HEK293 (cell line): ENCODE data around the gene VCL.

Experiments
- AEBP2 ChIP-seq: fragments of 450-650 bp; formaldehyde crosslinking; IDR thresholded peaks from 2 replicates; pipeline ENCODE4 v1.5.1; 2016; ENCODE audit warnings: missing biosample characterization, missing genetic modification characterization, borderline replicate concordance
- BCL11B ChIP-seq: fragments of 450-650 bp; formaldehyde crosslinking; IDR thresholded peaks from 2 replicates; pipeline ENCODE4 v1.5.1; 2016; ENCODE audit warnings: low read depth, missing biosample characterization, missing genetic modification characterization
- GFI1B ChIP-seq: fragments of 450-650 bp; formaldehyde crosslinking; IDR thresholded peaks from 2 replicates; pipeline ENCODE4 v1.5.1; 2016; ENCODE audit warnings: missing biosample characterization, missing genetic modification characterization
- HOXA7 ChIP-seq: sonication (generic); formaldehyde crosslinking; IDR thresholded peaks from 2 replicates; pipeline ENCODE4 v1.8.1; 2022; ENCODE audit warnings: missing genetic modification reagents, borderline replicate concordance
- KLF17 ChIP-seq: fragments of 450-650 bp; formaldehyde crosslinking; IDR thresholded peaks from 2 replicates; pipeline ENCODE4 v1.5.1; 2016; ENCODE audit warnings: missing biosample characterization, missing genetic modification characterization
- KLF8 ChIP-seq: fragments of 450-650 bp; formaldehyde crosslinking; IDR thresholded peaks from 2 replicates; pipeline ENCODE4 v1.5.1; 2016; ENCODE audit warnings: missing biosample characterization, missing genetic modification characterization
- SP2 ChIP-seq: fragments of 450-650 bp; formaldehyde crosslinking; IDR thresholded peaks from 2 replicates; pipeline ENCODE4 v1.5.1; 2016; ENCODE audit warnings: missing biosample characterization, missing genetic modification characterization
- ZBTB10 ChIP-seq: fragments of 450-650 bp; formaldehyde crosslinking; IDR thresholded peaks from 2 replicates; pipeline ENCODE4 v1.5.1; 2016; ENCODE audit warnings: missing biosample characterization, missing genetic modification characterization
- ZNF114 ChIP-seq: fragments of 450-650 bp; formaldehyde crosslinking; IDR thresholded peaks from 2 replicates; pipeline ENCODE4 v1.5.0; 2017; ENCODE audit warnings: missing biosample characterization, missing genetic modification characterization
- ZNF121 ChIP-seq: fragments of 450-650 bp; formaldehyde crosslinking; IDR thresholded peaks from 2 replicates; pipeline ENCODE4 v1.5.1; 2016; ENCODE audit warnings: missing biosample characterization, missing genetic modification characterization
- ZNF132 ChIP-seq: fragments of 450-650 bp; formaldehyde crosslinking; IDR thresholded peaks from 2 replicates; pipeline ENCODE4 v1.5.1; 2017; ENCODE audit warnings: missing biosample characterization, missing genetic modification characterization, borderline replicate concordance
- ZNF19 ChIP-seq: fragments of 450-650 bp; formaldehyde crosslinking; IDR thresholded peaks from 2 replicates; pipeline ENCODE4; 2016; ENCODE audit warnings: missing biosample characterization, missing genetic modification characterization, low read depth
- ZNF239 ChIP-seq: fragments of 450-650 bp; formaldehyde crosslinking; IDR thresholded peaks from 2 replicates; pipeline ENCODE4 v1.5.1; 2016; ENCODE audit warnings: missing biosample characterization, missing genetic modification characterization
- ZNF324 ChIP-seq: fragments of 450-650 bp; formaldehyde crosslinking; IDR thresholded peaks from 2 replicates; pipeline ENCODE4 v1.5.1; 2016; ENCODE audit warnings: missing biosample characterization, missing genetic modification characterization
- ZNF362 ChIP-seq: fragments of 450-650 bp; formaldehyde crosslinking; IDR thresholded peaks from 2 replicates; pipeline ENCODE4 v1.5.1; 2016; ENCODE audit warnings: missing biosample characterization, missing genetic modification characterization
- ZNF398 ChIP-seq: fragments of 450-650 bp; formaldehyde crosslinking; IDR thresholded peaks from 2 replicates; pipeline ENCODE4 v1.5.1; 2017; ENCODE audit warnings: missing biosample characterization, missing genetic modification characterization
- ZNF513 ChIP-seq: fragments of 450-650 bp; IDR thresholded peaks from 2 replicates; pipeline ENCODE4 v1.5.1; 2018; ENCODE audit warnings: missing biosample characterization, missing genetic modification characterization
- ZNF585B ChIP-seq: fragments of 450-650 bp; formaldehyde crosslinking; IDR thresholded peaks from 2 replicates; pipeline ENCODE4 v1.5.1; 2016; ENCODE audit warnings: missing biosample characterization, missing genetic modification characterization
- ZNF626 ChIP-seq: fragments of 450-650 bp; sonication (Bioruptor Pico); formaldehyde crosslinking; IDR thresholded peaks from 2 replicates; pipeline ENCODE4 v1.5.1; 2018; ENCODE audit warnings: missing biosample characterization, missing genetic modification characterization, inconsistent platforms
- ZNF701 ChIP-seq: fragments of 450-650 bp; formaldehyde crosslinking; IDR thresholded peaks from 2 replicates; pipeline ENCODE4 v1.5.1; 2016; ENCODE audit warnings: missing biosample characterization, missing genetic modification characterization
- ZNF707 ChIP-seq: fragments of 450-650 bp; formaldehyde crosslinking; IDR thresholded peaks from 2 replicates; pipeline ENCODE4 v1.5.1; 2016; ENCODE audit warnings: missing biosample characterization, missing genetic modification characterization
- ZNF768 ChIP-seq: fragments of 450-650 bp; formaldehyde crosslinking; IDR thresholded peaks from 2 replicates; pipeline ENCODE4 v1.5.1; 2018; ENCODE audit warnings: missing biosample characterization, mild to moderate bottlenecking, missing genetic modification characterization
- ZNF777 ChIP-seq: fragments of 450-650 bp; formaldehyde crosslinking; IDR thresholded peaks from 2 replicates; pipeline ENCODE4 v1.5.1; 2017; ENCODE audit warnings: missing biosample characterization, missing genetic modification characterization, borderline replicate concordance
- ZNF785 ChIP-seq: fragments of 450-650 bp; formaldehyde crosslinking; IDR thresholded peaks from 2 replicates; pipeline ENCODE4 v1.5.1; 2016; ENCODE audit warnings: missing biosample characterization, missing genetic modification characterization
- ZNF791 ChIP-seq: fragments of 450-650 bp; formaldehyde crosslinking; IDR thresholded peaks from 2 replicates; pipeline ENCODE4 v1.5.1; 2016; ENCODE audit warnings: missing biosample characterization, missing genetic modification characterization
- ZNF792 ChIP-seq: fragments of 450-650 bp; formaldehyde crosslinking; IDR thresholded peaks from 2 replicates; pipeline ENCODE4 v1.5.1; 2016; ENCODE audit warnings: missing biosample characterization, missing genetic modification characterization
- ZNF843 ChIP-seq: fragments of 450-650 bp; formaldehyde crosslinking; IDR thresholded peaks from 2 replicates; pipeline ENCODE4 v1.5.1; 2016; ENCODE audit warnings: missing biosample characterization, missing genetic modification characterization
- ZSCAN30 ChIP-seq: fragments of 450-650 bp; IDR thresholded peaks from 2 replicates; pipeline ENCODE4 v1.5.1; 2018; ENCODE audit warnings: missing biosample characterization, mild to moderate bottlenecking, missing genetic modification characterization, moderate library complexity
- ZSCAN4 ChIP-seq: fragments of 450-650 bp; formaldehyde crosslinking; IDR thresholded peaks from 2 replicates; pipeline ENCODE4 v1.5.1; 2017; ENCODE audit warnings: missing biosample characterization, missing genetic modification characterization

Gene VCL

GRCh38 chr10:73998929-73999691 is 1.2 kb downstream of the VCL start (continued):
- peak; percentile 20; the same call in 1 of the 2 replicates for TF ChIP-seq ZNF398
- TF ChIP-seq ZNF19 (tag by site-specific recombination): no peak
- peak; percentile 51; the same call in 1 of the 2 replicates for TF ChIP-seq ZNF324 (tag by site-specific recombination)
- TF ChIP-seq ZBTB10 (tag by site-specific recombination): peak; percentile 22; the same call in 1 of the 2 replicates
- no peak; the same call in 1 of the 2 replicates for TF ChIP-seq ZNF785 (tag by site-specific recombination)
- TF ChIP-seq GFI1B (tag by site-specific recombination): no peak
- no peak for TF ChIP-seq HOXA7
- no peak for TF ChIP-seq ZNF701
- TF ChIP-seq ZNF121: no peak
- TF ChIP-seq BCL11B: no peak
- no peak for TF ChIP-seq ZNF791
- TF ChIP-seq ZNF768 (tag by site-specific recombination): no peak
- no peak for TF ChIP-seq ZNF707 (tag by site-specific recombination)
- TF ChIP-seq ZNF132 (tag by site-specific recombination): no peak
- peak; percentile 71 for TF ChIP-seq KLF17 (tag by site-specific recombination)
- no peak for TF ChIP-seq ZNF585B (tag by site-specific recombination)
- TF ChIP-seq AEBP2 (tag by site-specific recombination): no peak
- no peak for TF ChIP-seq ZNF626
- no peak for TF ChIP-seq ZNF792 (tag by site-specific recombination)
- TF ChIP-seq KLF8: no peak
- no peak for TF ChIP-seq ZNF777 (tag by site-specific recombination)
- no peak for TF ChIP-seq ZNF843 (tag by site-specific recombination)
- TF ChIP-seq ZSCAN4 (tag by site-specific recombination): no peak
- TF ChIP-seq ZNF513 (tag by site-specific recombination): 0 out of 2 replicates have a peak, but pooled peaks have one; percentile 3
- TF ChIP-seq ZNF114 (tag by site-specific recombination): no peak
- peak; percentile 9; the same call in 1 of the 2 replicates for TF ChIP-seq ZSCAN30 (tag by site-specific recombination)
- peak; percentile 76 for TF ChIP-seq SP2 (tag by site-specific recombination)
- TF ChIP-seq ZNF239 (tag by site-specific recombination): no peak
- peak; percentile 78; the same call in 1 of the 2 replicates for TF ChIP-seq ZNF362 (tag by site-specific recombination)
